Skin epidermis (tissue), 12 donors: Measurements from ENCODE around the gene MYOM1.
"Not testable (repeated sequence)": the region's sequence is repeated elsewhere in the genome, so short reads cannot be mapped to it uniquely, and the experiment has no call there.

ENCODE experiments used
- H3K27ac ChIP-seq, 21 experiments: fragments of 200-600 bp; sonication (generic) in 11 of 21; one replicate each; pipeline ENCODE4 v1.5.0; 2020; ENCODE audit warnings: mild to moderate bottlenecking in 3 of 21, inconsistent platforms in 2 of 21, moderate library complexity in 2 of 21
- H3K4me3 ChIP-seq, 7 experiments: fragments of 200-600 bp; sonication (generic) in 2 of 7; one replicate each; pipeline ENCODE4 v1.5.0; 2020; ENCODE audit warnings: inconsistent platforms in 2 of 7, mild to moderate bottlenecking in 2 of 7, moderate library complexity in 1 of 7

Gene MYOM1

DNA sequence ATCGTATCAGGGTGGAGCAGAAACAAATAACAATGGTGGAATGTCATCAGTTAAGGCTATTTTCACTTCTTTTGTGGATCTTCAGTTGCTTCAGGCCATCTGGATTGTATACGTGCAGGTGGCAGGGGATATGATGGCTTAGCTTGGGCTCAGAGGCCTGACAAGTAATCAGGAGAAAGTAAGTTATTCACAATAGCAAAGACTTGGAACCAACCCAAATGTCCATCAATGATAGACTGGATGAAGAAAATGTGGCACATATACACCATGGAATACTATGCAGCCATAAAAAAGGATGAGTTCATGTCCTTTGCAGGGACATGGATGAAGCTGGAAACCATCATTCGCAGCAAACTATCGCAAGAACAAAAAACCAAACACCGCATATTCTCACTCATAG lies 196.2 kb downstream of the MYOM1 start:
- not testable (repeated sequence) for H3K27ac ChIP-seq, H3K4me3 ChIP-seq
